ENCODE results near the gene ADAMTS17.

ADAMTS17 gene

DNA sequence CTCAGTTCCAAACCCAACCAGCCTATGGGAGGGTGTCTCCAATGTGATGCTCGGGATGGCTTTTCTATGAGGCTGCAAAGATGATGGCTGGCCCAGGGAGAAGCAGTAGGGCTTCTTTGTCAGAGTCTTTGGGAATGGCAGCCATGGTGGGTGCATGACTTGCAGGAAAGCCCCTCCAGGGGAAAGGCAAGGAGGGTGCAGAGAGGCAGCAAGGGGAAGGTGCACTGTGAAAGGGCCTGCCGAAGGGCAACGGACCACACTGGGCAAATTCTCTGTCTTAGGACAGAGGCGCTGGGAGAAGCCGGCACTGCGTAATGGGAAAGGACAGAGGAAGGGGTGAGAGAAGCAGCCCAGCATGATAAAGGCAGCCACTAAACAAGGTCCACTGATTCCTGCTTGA is 305.8 kb downstream of the ADAMTS17 start:
- TF ChIP-seq EZH2phosphoT487 (IDR thresholded peaks at IDR 0.05; ENCODE audit: borderline replicate concordance, low read length), result no peak
- TF ChIP-seq, protein P1, sequence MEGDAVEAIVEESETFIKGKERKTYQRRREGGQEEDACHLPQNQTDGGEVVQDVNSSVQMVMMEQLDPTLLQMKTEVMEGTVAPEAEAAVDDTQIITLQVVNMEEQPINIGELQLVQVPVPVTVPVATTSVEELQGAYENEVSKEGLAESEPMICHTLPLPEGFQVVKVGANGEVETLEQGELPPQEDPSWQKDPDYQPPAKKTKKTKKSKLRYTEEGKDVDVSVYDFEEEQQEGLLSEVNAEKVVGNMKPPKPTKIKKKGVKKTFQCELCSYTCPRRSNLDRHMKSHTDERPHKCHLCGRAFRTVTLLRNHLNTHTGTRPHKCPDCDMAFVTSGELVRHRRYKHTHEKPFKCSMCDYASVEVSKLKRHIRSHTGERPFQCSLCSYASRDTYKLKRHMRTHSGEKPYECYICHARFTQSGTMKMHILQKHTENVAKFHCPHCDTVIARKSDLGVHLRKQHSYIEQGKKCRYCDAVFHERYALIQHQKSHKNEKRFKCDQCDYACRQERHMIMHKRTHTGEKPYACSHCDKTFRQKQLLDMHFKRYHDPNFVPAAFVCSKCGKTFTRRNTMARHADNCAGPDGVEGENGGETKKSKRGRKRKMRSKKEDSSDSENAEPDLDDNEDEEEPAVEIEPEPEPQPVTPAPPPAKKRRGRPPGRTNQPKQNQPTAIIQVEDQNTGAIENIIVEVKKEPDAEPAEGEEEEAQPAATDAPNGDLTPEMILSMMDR (IDR thresholded peaks at IDR 0.05; ENCODE audit: low read depth, low read length, poor library complexity, severe bottlenecking), result no peak
- Histone ChIP-seq H3F3A (ENCODE audit: control insufficient read depth, insufficient read depth) (no peaks in the 10 kb centered on the region), H3K27me3 (ENCODE audit: control insufficient read depth, low read length) (peaks cover 7% of the 10 kb centered on the region), H3K9me2 (replicated peaks; ENCODE audit: control insufficient read depth, low read length) (no peaks in the 10 kb centered on the region), H4K20me1 (ENCODE audit: control insufficient read depth, insufficient read depth, low read depth, low read length) (no peaks in the 10 kb centered on the region), H3K9me3 (ENCODE audit: control insufficient read depth, insufficient read depth, low read length) (no peaks in the 10 kb centered on the region), H3K79me2 (ENCODE audit: control insufficient read depth, low read length) (no peaks in the 10 kb centered on the region), H3K27ac (ENCODE audit: low read depth, low read length) (no peak overlapping the region), H3K36me3 (ENCODE audit: control insufficient read depth, low read length) (no peaks in the 10 kb centered on the region), H3K4me1 (ENCODE audit: control insufficient read depth, low read length) (no peaks in the 10 kb centered on the region), H3K4me3 (ENCODE audit: low read length) (no peak overlapping the region), H3K4me2 (ENCODE audit: low read length) (no peak overlapping the region)

- no peaks in the 10 kb centered on the region for H3K27me3 ChIP-seq (ENCODE audit: control insufficient read depth, low read length)
- no peak overlapping the region for H3K4me3 ChIP-seq (ENCODE audit: low read length)
- TF ChIP-seq, protein P1 (IDR thresholded peaks at IDR 0.05; ENCODE audit: low read depth, low read length, poor library complexity, severe bottlenecking), result no peak
- no peak for TF ChIP-seq EZH2phosphoT487 (IDR thresholded peaks at IDR 0.05; ENCODE audit: borderline replicate concordance, low read length)
- no peaks in the 10 kb centered on the region for H3F3A ChIP-seq (ENCODE audit: control insufficient read depth, insufficient read depth)
- no peaks in the 10 kb centered on the region for H4K20me1 ChIP-seq (ENCODE audit: control insufficient read depth, insufficient read depth, low read depth, low read length)
- H3K4me2 ChIP-seq (ENCODE audit: low read length), result no peak overlapping the region
- no peak overlapping the region for H3K27ac ChIP-seq (ENCODE audit: low read depth, low read length)
- H3K79me2 ChIP-seq (ENCODE audit: control insufficient read depth, low read length), result no peaks in the 10 kb centered on the region
- no peaks in the 10 kb centered on the region for H3K4me1 ChIP-seq (ENCODE audit: control insufficient read depth, low read length)
- H3K36me3 ChIP-seq (ENCODE audit: control insufficient read depth, low read length), result no peaks in the 10 kb centered on the region
- H3K9me2 ChIP-seq (replicated peaks; ENCODE audit: control insufficient read depth, low read length), result no peaks in the 10 kb centered on the region
- H3K9me3 ChIP-seq (ENCODE audit: control insufficient read depth, insufficient read depth, low read length), result no peaks in the 10 kb centered on the region
Measured at GRCh38 chr15:100034191-100034590, 307.6 kb downstream of the ADAMTS17 start.

DNA sequence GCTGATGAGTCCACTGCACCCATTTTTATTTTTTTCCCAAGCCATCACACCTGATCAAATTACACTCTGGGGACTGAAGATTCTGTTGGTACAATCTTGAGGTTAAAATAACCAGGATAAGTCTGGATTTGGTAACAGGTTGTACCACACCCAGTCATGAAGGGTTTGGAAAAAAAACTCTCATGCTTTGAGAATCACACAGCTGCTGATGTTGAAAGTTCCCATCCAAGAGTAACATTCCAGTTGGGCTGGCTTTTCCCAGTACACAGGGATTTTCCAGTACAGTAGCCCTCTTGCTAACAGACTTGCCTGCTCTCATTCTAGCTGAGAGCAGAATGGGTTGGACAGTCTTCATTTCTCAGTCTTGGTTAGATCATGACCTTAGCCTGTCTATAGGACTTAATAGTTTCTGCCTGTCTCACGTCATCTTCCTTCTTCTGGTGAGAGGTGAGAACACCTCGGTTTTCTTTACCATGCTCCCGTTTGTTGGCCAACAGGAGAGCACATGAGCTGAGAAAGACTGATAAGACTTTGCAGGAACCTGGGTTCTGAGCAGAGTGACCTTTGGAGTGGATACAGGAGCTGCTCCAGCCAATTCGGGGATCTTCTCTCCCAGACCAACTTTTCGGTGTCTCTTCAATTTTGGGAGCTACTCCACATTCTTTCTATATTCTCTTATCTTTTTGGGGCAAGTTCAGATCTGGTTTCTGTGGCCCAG is 308.5 kb downstream of the ADAMTS17 start:
- Histone ChIP-seq H4K20me1 (ENCODE audit: control insufficient read depth, insufficient read depth, low read depth, low read length) (no peaks in the 10 kb centered on the region), H3K27ac (ENCODE audit: low read depth, low read length) (no peak overlapping the region), H3K4me3 (ENCODE audit: low read length) (no peak overlapping the region), H3K4me1 (ENCODE audit: control insufficient read depth, low read length) (no peaks in the 10 kb centered on the region), H3K4me2 (ENCODE audit: low read length) (no peak overlapping the region), H3K27me3 (ENCODE audit: control insufficient read depth, low read length) (no peaks in the 10 kb centered on the region), H3K36me3 (ENCODE audit: control insufficient read depth, low read length) (no peaks in the 10 kb centered on the region), H3K9me3 (ENCODE audit: control insufficient read depth, insufficient read depth, low read length) (no peaks in the 10 kb centered on the region), H3F3A (ENCODE audit: control insufficient read depth, insufficient read depth) (no peaks in the 10 kb centered on the region), H3K9me2 (replicated peaks; ENCODE audit: control insufficient read depth, low read length) (no peaks in the 10 kb centered on the region), H3K79me2 (ENCODE audit: control insufficient read depth, low read length) (no peaks in the 10 kb centered on the region)
- TF ChIP-seq, protein P1 (IDR thresholded peaks at IDR 0.05; ENCODE audit: low read depth, low read length, poor library complexity, severe bottlenecking), result no peak
- no peak for TF ChIP-seq EZH2phosphoT487 (IDR thresholded peaks at IDR 0.05; ENCODE audit: borderline replicate concordance, low read length)

All from DOHH2 (cell line).